SK-N-SH treated with all-trans-retinoic acid at 6 μM for 48 hours (cell line): Measurements from ENCODE around the gene PSMA7.

Source experiments
- ATAC-seq: fragments of 200-7000 bp; cut with Tn5 transposase; 3 replicates; pipeline ENCODE4 v1.9.1; 2020; ENCODE audit warnings: mild to moderate bottlenecking, moderate library complexity
- ARNTL ChIP-seq: fragments of 450-650 bp; formaldehyde crosslinking; IDR thresholded peaks from 2 replicates; pipeline ENCODE4 v1.5.0; 2020; ENCODE audit warnings: low read depth, mild to moderate bottlenecking, moderate library complexity, borderline replicate concordance
- BACH2 ChIP-seq: fragments of 250-450 bp; sonication (Bioruptor Pico); IDR thresholded peaks from 2 replicates; pipeline ENCODE4 v1.9.0; 2021; ENCODE audit warnings: mild to moderate bottlenecking, borderline replicate concordance
- CSDC2 ChIP-seq: fragments of 250-450 bp; sonication (Bioruptor Pico); IDR thresholded peaks from 2 replicates; pipeline ENCODE4 v1.5.0; 2020; ENCODE audit warnings: mild to moderate bottlenecking, moderate library complexity
- ESRRG ChIP-seq: fragments of 250-450 bp; sonication (Bioruptor Pico); IDR thresholded peaks from 2 replicates; pipeline ENCODE4 v1.6.1; 2021; ENCODE audit warnings: mild to moderate bottlenecking
- GLIS3 ChIP-seq: fragments of 250-450 bp; sonication (Bioruptor Pico); IDR thresholded peaks from 2 replicates; pipeline ENCODE4 v1.5.0; 2020; ENCODE audit warnings: mild to moderate bottlenecking, moderate library complexity
- ISL1 ChIP-seq: fragments of 250-450 bp; sonication (Bioruptor Pico); IDR thresholded peaks from 2 replicates; pipeline ENCODE4 v2.1.2; 2022; ENCODE audit warnings: mild to moderate bottlenecking, moderate library complexity
- PPARA ChIP-seq: fragments of 250-450 bp; sonication (Bioruptor Pico); IDR thresholded peaks from 2 replicates; pipeline ENCODE4 v1.5.0; 2020; ENCODE audit warnings: mild to moderate bottlenecking, borderline replicate concordance
- RARB ChIP-seq: fragments of 250-450 bp; sonication (Bioruptor Pico); IDR thresholded peaks from 2 replicates; pipeline ENCODE4 v1.8.0; 2021; ENCODE audit warnings: mild to moderate bottlenecking, moderate library complexity
- SNAI2 ChIP-seq: fragments of 250-450 bp; sonication (Bioruptor Pico); IDR thresholded peaks from 2 replicates; pipeline ENCODE4 v1.5.0; 2020; ENCODE audit warnings: mild to moderate bottlenecking, moderate library complexity
- TOX ChIP-seq: fragments of 250-450 bp; sonication (Bioruptor Pico); IDR thresholded peaks from 2 replicates; pipeline ENCODE4 v1.8.0; 2021; ENCODE audit warnings: mild to moderate bottlenecking, moderate library complexity, borderline replicate concordance
- ZC3H10 ChIP-seq: fragments of 250-450 bp; sonication (Bioruptor Pico); IDR thresholded peaks from 2 replicates; pipeline ENCODE4 v1.5.1; 2021; ENCODE audit warnings: mild to moderate bottlenecking, moderate library complexity
- ZFP3 ChIP-seq: fragments of 250-450 bp; sonication (Bioruptor Pico); IDR thresholded peaks from 2 replicates; pipeline ENCODE4 v1.5.0; 2020; ENCODE audit warnings: mild to moderate bottlenecking, moderate library complexity
- ZFP30 ChIP-seq: fragments of 450-650 bp; formaldehyde crosslinking; IDR thresholded peaks from 2 replicates; pipeline ENCODE4 v1.5.0; 2022; ENCODE audit warnings: mild to moderate bottlenecking, moderate library complexity
- ZNF565 ChIP-seq: fragments of 450-650 bp; formaldehyde crosslinking; conservative IDR thresholded peaks from 2 replicates; pipeline ENCODE4 v1.5.0; 2020; ENCODE audit warnings: low read depth, mild to moderate bottlenecking, moderate library complexity
- ZNF70 ChIP-seq: fragments of 450-650 bp; formaldehyde crosslinking; IDR thresholded peaks from 2 replicates; pipeline ENCODE4 v1.5.0; 2020; ENCODE audit warnings: mild to moderate bottlenecking, moderate library complexity
- ZNF8 ChIP-seq: fragments of 450-650 bp; formaldehyde crosslinking; IDR thresholded peaks from 2 replicates; pipeline ENCODE4 v1.5.0; 2020; ENCODE audit warnings: mild to moderate bottlenecking, moderate library complexity
- TF ChIP-seq, protein P1 (sequence below): fragments of 250-450 bp; sonication (Bioruptor Pico); IDR thresholded peaks from 2 replicates; pipeline ENCODE4 v1.5.1; 2020; ENCODE audit warnings: low read depth, mild to moderate bottlenecking, moderate library complexity
- TF ChIP-seq, protein P2 (sequence below): fragments of 250-450 bp; sonication (Bioruptor Pico); IDR thresholded peaks from 2 replicates; pipeline ENCODE4 v1.8.0; 2021; ENCODE audit warnings: low read depth, mild to moderate bottlenecking, moderate library complexity, borderline replicate concordance
- TF ChIP-seq, protein P3 (sequence below): fragments of 250-450 bp; sonication (Bioruptor Pico); IDR thresholded peaks from 2 replicates; pipeline ENCODE4 v1.5.1; 2021; ENCODE audit warnings: mild to moderate bottlenecking, moderate library complexity
- TF ChIP-seq, protein P4 (sequence below): fragments of 250-450 bp; sonication (Bioruptor Pico); IDR thresholded peaks from 2 replicates; pipeline ENCODE4 v1.8.0; 2020; ENCODE audit warnings: mild to moderate bottlenecking, moderate library complexity, borderline replicate concordance

PSMA7 gene

DNA sequence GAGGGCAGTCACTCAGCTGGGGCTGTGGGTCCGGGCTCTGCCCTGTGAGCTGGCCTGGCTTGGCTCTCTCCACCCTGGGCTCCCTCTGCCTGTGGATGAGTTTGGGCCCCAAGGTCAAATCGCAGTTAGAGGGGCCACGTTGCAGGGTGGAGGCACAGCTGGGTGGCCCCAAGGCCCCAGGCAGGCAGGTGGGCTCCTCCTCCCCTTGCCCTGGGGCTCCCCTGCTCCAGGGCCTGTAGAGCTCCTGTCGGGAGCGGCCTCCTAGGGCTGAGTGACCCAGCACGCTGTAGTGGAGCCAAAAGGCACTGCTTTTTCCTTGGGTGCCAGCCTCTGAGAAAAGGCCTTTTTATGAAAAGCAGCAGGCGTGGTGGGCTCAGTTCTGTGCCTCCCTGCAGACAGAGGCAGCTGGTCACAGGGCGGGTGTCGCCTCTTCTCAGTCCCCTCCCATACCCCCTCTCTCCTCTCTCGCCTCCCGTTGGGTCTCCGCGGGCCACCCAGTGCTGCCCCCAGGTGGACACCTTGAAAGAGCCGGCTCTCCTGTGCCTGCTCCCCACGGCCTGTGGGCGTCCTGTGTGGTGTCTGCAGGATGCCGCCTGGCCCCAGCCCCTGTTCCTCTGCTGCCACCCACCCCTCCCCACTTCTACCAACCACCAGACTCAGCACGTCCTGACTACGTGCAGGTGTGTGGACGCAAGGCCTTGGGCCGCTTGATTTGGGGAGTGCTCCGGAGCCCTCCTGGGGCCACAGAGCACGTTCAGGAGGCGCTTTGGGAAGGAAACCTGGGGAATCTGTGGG lies 13.6 kb upstream of the PSMA7 start:
- TF ChIP-seq TOX (CRISPR knock-in tag): no peak
- TF ChIP-seq ZC3H10 (CRISPR knock-in tag): no peak
- TF ChIP-seq, protein P1, sequence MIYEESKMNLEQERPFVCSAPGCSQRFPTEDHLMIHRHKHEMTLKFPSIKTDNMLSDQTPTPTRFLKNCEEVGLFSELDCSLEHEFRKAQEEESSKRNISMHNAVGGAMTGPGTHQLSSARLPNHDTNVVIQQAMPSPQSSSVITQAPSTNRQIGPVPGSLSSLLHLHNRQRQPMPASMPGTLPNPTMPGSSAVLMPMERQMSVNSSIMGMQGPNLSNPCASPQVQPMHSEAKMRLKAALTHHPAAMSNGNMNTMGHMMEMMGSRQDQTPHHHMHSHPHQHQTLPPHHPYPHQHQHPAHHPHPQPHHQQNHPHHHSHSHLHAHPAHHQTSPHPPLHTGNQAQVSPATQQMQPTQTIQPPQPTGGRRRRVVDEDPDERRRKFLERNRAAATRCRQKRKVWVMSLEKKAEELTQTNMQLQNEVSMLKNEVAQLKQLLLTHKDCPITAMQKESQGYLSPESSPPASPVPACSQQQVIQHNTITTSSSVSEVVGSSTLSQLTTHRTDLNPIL (CRISPR knock-in tag): no peak
- no peak for TF ChIP-seq GLIS3 (CRISPR knock-in tag)
- TF ChIP-seq RARB (CRISPR knock-in tag): no peak
- no peak for TF ChIP-seq ISL1 (CRISPR knock-in tag)
- TF ChIP-seq ZFP30 (CRISPR knock-in tag): no peak
- TF ChIP-seq ESRRG: no peak
- TF ChIP-seq ZNF70: no peak
- TF ChIP-seq ARNTL (CRISPR knock-in tag): no peak
- TF ChIP-seq, protein P2, sequence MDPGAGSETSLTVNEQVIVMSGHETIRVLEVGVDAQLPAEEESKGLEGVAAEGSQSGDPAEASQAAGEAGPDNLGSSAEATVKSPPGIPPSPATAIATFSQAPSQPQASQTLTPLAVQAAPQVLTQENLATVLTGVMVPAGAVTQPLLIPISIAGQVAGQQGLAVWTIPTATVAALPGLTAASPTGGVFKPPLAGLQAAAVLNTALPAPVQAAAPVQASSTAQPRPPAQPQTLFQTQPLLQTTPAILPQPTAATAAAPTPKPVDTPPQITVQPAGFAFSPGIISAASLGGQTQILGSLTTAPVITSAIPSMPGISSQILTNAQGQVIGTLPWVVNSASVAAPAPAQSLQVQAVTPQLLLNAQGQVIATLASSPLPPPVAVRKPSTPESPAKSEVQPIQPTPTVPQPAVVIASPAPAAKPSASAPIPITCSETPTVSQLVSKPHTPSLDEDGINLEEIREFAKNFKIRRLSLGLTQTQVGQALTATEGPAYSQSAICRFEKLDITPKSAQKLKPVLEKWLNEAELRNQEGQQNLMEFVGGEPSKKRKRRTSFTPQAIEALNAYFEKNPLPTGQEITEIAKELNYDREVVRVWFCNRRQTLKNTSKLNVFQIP (CRISPR knock-in tag): no peak
- no peak for TF ChIP-seq SNAI2 (CRISPR knock-in tag)
- TF ChIP-seq, protein P3, sequence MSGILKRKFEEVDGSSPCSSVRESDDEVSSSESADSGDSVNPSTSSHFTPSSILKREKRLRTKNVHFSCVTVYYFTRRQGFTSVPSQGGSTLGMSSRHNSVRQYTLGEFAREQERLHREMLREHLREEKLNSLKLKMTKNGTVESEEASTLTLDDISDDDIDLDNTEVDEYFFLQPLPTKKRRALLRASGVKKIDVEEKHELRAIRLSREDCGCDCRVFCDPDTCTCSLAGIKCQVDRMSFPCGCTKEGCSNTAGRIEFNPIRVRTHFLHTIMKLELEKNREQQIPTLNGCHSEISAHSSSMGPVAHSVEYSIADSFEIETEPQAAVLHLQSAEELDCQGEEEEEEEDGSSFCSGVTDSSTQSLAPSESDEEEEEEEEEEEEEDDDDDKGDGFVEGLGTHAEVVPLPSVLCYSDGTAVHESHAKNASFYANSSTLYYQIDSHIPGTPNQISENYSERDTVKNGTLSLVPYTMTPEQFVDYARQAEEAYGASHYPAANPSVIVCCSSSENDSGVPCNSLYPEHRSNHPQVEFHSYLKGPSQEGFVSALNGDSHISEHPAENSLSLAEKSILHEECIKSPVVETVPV (CRISPR knock-in tag): no peak
- no peak for TF ChIP-seq ZNF565 (CRISPR knock-in tag)
- TF ChIP-seq ZFP3: no peak
- TF ChIP-seq, protein P4, sequence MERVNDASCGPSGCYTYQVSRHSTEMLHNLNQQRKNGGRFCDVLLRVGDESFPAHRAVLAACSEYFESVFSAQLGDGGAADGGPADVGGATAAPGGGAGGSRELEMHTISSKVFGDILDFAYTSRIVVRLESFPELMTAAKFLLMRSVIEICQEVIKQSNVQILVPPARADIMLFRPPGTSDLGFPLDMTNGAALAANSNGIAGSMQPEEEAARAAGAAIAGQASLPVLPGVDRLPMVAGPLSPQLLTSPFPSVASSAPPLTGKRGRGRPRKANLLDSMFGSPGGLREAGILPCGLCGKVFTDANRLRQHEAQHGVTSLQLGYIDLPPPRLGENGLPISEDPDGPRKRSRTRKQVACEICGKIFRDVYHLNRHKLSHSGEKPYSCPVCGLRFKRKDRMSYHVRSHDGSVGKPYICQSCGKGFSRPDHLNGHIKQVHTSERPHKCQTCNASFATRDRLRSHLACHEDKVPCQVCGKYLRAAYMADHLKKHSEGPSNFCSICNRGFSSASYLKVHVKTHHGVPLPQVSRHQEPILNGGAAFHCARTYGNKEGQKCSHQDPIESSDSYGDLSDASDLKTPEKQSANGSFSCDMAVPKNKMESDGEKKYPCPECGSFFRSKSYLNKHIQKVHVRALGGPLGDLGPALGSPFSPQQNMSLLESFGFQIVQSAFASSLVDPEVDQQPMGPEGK (CRISPR knock-in tag): no peak
- TF ChIP-seq, all 23 proteins: peak for 0
- ATAC-seq: peak; percentile 88

DNA sequence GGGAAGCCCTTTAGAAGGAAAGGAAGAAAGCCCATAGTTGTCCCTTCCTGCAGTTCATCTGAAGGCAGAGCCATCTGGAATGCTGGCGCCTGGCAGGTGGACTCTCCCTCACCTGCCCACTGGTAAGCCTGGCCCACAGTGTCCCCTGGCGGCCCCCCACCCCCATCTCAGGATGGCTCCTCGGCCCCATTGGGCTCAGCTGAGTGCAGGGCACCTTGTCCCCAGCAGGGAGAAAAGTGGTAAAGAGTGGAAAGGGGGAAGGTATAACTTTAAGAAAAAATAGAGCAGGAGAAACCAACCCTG lies 13.0 kb upstream of the PSMA7 start:
- no peak for TF ChIP-seq PPARA (CRISPR knock-in tag)
- no peak for TF ChIP-seq CSDC2 (CRISPR knock-in tag)
- no peak for TF ChIP-seq ZNF8 (CRISPR knock-in tag)
- TF ChIP-seq BACH2 (CRISPR knock-in tag): no peak
- TF ChIP-seq ZFP3: no peak
- TF ChIP-seq, protein P3 (CRISPR knock-in tag): no peak
- ATAC-seq: no peak

DNA sequence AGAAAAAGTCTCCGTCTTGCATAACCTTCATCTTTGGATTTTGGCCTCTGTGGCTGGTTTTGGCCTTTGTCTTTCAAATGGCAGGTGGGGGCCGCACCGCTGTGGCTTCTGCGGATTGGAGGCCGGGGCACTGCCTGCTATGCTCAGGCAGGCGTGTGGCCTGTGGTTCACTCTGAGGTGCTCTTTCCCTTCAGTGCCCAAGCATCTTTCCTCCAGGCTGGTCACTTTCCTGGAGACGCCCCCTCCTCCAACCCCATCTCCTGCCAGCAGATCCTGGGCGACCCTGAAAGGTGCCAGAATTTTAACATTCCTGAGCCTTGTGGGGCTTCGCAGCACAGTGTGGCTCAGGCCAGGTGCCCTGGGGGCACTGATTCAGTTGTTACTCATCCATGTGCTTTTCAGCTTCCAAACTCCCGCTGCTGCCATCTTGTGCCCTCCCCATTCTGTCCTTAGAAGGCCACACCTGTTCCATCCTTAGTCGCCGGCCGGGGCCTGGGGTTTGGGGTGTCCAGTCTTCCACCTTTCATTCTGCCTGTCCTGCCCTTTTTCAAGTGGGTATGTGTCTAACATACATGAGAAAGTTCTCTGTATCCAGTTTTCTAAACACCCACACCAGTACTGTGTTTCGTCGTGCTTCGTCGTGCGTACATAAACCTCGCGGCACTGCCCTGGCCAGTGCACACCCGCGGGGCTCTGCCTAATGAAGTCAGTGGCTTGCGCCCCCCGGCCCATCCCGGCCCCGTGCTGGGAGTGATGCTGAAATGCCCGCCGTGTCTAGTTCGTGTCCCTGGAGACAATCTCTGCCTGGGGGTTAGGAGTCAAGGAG lies 12.4 kb upstream of the PSMA7 start:
- no peak for ATAC-seq
- TF ChIP-seq ZFP3: no peak
- TF ChIP-seq CSDC2 (CRISPR knock-in tag): no peak
- TF ChIP-seq, protein P1 (CRISPR knock-in tag): no peak
- no peak for TF ChIP-seq ZNF8 (CRISPR knock-in tag)
